Measurements from ENCODE around the gene TSPAN9. TPM values are rescaled to one million over a fixed set of nuclear protein-coding genes. Genes with fewer than 3 reads are reported as not detected.

The TSPAN9 gene
- total RNA-seq, 1 donor from 2014 or later = 83.7 TPM

DNA sequence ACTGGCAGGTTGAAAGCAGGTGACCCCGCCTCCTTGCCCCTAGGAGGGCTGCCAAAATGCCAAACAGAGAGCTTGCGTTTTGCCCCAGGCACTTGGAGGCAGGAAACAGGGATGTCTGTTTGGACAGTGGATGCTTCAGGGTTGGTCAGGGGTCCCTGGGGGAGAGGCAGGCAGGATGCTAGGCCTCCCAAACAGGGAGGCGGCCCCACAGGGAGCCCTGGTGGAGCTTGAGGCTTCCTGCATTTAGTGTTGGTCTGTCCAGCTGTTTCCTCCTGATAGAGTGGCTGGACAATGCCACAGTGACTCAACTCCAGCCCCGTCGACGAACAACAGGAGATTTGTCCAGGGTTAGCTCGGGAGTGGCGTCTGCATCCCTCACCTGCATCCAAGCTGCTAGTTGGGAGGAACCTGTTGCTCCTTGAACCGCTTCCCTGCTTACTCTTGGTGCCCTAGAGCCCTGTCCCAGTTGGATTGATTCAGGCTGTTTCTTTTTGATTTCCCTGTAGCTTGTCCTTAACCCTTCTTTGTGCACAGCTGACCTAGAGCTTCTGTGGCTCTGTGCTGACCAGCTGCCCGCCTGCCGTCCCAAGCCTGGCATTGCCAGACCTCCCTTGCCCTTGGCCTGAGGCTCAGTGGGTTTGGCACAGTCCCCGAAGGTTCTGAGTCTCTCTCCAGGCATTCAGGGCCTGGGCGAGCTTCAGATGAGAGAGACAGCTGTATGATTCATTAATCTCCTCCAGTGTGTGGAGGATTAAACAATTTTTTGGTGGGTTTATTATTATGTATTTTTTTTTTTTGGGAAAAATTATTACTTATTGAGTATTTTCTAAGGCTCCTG is 45.9 kb downstream of the TSPAN9 start:
- peak; percentile 98 for DNase-seq (ENCODE audit: low read depth in 2 of 2)

DNA sequence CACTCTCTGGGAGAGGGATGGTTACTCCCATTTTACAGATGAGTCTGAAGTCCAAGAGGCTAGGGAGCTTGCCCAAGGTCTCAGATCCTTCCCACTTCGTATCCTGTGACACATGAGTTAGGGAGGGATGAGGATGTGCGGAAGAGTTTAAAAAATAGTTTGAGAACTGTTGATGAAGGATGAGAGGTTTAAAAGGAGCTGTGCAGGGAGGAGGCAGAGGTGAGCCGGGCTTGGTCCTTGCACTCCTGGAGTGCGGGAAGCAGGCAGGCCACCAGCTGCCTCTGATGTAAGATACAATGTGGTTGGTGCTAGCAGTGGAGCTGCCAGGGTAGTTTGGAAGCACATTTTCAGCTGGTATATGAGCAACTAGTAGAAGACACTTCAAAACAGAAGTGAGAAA is 46.5 kb downstream of the TSPAN9 start:
- DNase-seq (ENCODE audit: low read depth in 2 of 2) = peak in 1 of 2 donors; percentile 39

DNA sequence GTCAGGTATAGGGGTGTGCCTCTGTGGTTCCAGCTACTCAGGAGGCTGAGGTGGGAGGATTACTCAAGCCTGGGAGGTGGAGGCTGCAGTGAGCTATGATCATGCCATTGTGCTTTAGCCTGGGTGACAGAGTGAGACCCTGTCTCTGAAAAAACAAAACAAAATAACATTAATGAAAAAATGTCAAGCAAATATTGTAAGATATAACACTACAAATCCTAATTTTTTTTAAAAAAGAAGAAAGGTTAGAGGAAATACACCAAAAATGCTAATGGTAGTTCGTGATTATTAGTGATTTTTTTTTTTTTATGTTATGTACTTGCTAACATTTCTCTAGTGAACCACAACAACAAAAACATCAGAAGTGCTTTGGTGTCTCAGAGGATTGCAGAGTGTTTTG is 47.7 kb downstream of the TSPAN9 start:
- DNase-seq (ENCODE audit: low read depth in 2 of 2) = no peak

DNA sequence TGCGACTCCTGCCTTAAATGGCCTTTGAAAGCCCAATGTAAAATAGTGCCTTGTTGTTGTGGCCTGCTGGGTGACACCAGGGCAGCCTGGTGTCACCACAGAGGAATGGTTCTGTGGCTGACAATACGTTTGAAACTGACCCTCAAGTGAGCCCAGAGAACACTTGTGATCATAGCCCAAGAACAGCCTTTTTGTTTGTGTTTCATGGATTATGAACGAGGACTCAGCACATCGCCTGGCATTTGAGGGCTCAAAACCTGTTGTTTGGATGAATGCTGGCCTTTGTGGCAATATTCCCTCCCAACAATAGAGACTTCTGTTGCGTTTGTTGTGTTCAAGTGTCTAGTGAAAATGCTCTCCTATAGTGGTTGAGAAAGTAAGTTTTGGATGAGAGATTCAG is 48.5 kb downstream of the TSPAN9 start:
- no peak for DNase-seq (ENCODE audit: low read depth in 2 of 2)

DNA sequence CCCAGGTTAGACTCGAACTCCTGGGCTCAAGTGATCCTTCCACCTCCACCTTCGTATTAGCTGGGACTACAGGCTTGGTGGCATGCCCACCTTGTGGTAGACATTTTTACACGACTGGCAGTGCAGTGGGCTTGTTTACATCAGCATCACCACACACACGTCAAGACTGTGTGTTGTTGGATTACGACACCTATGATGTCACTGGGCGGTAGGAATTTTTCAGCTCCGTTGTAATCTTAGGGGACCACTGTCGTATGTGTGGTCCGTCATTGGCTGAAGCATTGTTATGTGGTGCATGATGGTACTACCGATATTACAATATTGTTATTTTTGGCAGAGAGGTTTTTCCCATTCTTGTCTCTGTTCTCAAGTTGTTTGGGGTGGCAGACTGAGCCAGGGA is 50.7 kb downstream of the TSPAN9 start:
- DNase-seq (ENCODE audit: low read depth in 2 of 2) = no peak

DNA sequence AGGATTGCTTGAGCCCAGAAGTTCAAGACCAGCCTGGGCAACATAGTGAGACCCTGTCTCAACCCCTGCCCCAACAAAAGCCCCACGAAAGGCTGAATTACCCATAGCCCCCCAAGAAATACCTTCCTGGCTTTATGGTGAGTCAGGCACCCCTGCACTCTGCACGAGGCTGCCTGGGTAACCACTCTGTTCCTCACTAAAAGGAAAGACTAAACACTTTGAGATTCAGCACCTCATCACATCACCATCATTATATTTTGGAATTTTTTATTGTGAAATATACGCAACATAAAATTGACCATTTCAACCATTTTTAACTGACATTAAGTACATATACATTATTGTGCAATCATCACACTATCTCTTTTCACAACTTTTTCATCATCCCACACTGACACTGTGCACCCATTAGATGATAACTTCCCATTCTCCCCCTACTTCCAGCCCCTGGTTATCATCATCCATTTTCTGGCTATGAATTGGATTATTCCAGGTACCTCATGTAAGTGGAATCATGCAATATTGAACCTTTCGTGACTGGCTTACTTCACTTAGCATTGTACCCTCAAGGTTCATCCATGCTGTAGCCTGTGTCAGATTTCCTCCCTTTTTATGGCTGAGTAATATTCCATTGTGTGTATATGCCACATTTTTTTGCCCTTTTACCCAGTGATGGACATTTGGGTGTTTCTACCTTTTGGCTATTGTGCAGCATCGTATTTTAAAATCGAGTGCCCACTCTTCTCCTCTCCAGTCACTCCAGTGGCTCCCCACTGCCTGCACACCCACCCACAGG is 51.5 kb downstream of the TSPAN9 start:
- no peak for DNase-seq (ENCODE audit: low read depth in 2 of 2)

DNA sequence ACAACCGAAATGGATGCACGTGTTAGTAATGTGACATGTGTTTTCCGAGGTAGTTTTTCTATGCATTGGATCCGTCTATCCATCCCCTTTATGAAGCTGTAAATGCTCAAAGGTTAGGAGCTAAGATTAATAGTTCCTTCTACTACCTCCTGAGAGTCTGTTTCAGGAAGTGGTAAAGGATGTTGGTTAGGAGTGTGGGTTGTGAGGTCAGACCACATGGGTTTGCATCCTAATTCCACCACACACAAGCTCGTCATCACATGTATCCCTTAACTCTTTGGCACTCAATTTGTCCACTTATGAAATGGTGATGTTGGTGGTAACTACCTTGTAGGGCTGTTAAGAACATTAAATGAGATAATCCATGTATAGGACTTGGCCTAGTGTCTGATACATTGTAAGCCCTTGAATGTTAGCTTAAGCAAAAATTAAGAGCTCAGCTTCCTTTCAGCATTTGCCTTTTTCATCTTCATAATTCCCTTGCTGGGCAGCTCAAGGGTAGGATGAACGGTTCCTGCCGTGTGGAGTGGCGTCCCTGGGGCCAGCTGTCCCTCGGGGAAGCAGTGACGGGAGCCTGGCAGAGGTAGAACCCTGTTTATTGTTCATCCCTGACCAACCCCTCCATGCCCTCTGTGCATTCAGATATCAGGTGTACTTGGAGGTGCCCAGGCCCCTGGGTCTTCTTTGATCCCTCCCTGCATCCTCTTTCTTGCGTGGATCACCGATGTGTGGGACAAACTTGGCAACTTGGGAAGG is 52.3 kb downstream of the TSPAN9 start:
- DNase-seq (ENCODE audit: low read depth in 2 of 2) = peak in 1 of 2 donors; percentile 91

DNA sequence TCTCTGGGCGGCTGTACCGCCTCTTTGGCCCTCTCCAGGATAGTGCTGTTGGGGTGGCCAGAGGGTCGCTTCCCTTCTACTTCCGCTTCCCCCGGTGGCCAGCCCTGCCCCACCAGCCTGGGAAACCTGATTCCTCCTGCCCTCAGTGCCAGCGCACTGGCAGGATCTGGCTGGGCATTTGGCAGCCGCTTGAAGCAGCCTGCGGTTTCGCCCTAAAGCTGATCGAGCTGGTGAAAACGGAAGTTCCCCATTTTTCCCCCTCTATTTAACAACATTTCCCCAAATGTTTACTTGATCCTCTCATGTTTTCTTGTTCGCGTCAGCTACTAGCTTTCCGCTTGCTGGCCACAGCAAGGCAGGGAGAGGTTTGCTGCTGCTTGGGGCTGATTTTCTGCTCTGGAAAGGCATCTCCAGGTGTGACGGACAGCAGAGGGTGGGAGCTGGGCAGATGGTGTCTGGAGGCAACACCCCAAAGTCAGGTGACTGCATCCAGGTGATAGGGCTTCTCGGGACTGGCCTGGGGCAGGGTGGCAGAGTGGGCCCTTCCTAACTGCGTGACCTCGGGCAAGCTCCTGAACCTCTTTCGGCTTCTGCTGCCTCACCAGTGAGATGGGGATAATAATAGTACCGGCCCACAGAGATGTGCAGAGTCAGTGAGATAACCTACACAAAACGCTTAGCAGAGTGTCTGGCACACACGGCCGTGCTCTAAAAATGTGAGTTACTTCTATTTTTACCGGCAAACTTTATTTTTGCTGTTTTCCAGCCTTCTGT is 53.1 kb downstream of the TSPAN9 start:
- peak; percentile 40 to 42 for DNase-seq (ENCODE audit: low read depth in 2 of 2)

DNA sequence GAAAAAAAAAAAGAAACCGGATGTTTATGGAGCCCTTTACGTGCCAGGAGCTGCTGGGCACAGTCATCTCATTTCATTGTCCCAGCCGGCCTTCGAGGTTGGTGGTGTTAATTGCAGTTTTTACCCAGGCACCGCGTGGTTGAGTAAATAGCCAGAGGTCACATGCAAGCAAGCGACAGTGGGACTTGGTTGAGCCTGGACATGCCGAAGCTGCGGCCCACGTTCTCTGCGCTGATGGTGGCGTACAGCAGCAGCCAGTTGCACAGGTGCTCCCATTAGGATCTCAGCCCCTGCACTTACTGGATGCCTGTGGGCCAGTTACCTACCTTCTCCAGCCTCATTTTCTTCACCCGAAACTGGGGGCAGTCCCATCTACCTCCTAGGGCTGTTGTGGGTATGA is 54.0 kb downstream of the TSPAN9 start:
- DNase-seq (ENCODE audit: low read depth in 2 of 2) = no peak

DNA sequence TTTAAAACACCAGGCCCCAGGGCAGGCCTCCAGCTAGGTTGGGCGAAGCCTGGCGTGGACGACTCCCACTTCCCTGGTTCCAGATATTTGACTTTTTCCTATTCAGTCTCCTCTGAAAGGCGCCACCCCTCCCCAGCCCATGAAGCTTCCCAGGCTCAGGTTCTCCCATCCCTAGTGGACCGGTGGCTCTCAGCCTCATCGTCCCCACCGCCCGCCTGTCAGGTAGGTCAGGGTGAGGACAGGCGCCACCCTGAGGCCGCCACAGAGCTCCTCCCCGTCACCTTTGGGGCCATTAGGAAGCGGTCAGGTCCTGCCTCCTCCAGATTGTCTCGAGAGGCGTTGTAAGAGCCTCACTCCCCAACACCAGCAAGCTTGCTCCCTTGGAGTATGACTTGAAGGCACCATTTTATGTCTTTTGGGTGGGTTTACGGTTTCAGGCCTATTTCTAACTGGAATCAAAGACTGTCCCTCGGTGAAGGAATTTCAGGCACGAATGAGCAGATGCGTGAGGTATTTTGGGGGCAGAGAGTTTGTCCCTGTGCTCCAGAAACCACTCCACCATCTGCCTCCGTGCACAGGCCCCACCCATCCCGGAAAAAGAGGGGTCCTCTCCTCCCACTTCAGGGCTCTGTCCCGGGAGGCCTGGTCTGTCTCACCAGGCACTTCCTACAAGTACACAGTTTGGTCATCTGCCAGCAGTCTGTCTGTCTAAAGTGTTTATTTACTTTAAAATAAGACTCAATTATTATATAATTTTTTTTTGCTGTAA is 55.6 kb downstream of the TSPAN9 start:
- peak in 1 of 2 donors; percentile 73 for DNase-seq (ENCODE audit: low read depth in 2 of 2)

DNA sequence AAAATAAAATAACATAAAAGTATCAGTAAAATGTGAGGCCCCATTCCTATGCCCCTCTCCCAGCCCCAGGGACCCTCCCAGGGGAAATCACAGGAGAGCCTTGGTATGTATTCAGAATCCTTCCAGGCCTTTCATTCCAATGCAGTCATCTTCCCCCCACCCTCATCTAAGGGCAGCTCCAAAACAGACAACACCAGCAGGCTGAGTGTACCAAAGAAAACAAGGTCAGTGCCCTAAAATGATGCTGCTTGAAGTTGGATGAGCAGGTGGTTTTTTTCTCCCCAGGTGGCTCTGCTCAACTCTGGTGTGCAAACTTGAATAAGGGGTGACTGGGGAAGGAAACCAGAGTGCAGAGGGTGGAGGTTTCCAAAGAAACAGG is 56.2 kb downstream of the TSPAN9 start:
- DNase-seq (ENCODE audit: low read depth in 2 of 2) = no peak

DNA sequence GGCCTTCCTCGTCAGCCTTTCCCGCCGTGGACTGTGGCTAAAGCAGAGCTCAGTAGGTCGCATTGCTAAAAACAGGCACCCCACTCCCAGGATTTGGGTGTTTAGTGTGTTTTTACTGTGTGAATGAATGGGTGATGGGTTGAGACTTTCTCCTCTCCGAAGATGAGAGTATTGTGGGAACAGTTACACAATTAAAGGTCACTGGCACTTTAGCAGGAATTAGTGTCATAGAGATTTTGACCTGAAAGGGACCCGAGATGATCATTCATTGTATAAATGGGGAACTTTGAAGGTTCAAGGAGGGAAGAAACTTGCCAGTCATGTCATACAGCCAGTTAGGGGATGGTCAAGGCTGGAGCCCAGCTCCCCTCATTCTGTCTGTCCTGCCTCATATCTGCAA is 56.9 kb downstream of the TSPAN9 start:
- DNase-seq (ENCODE audit: low read depth in 2 of 2) = no peak

DNA sequence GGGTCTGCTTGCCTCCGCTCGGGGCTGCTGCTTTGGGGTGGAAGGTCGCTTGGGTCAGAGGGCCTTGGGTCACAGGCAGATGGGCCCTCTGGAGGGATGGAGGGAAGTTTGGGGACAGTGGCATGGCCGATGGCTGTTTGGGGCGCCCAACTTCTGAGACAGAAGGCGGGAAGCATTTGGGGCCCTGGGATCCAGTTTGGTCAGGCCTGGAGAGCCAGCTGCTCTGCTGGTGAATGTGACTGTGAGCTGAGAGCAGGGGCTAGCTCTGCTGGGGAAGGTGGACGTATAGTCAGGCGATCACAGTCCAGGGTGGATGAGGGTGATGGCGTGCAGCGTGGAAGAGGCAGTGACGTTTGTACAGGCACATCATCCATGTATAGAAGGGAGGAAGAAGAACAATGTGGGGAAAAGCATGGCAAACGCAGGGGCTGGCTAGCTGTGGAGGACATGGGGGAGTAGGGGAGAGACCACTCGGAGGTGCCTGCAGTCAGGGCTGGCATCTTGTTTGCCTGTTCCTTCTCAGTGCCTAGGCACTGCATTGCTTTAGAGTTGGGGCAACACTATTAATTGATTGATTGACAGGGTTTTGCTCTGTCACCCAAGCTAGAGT is 57.5 kb downstream of the TSPAN9 start:
- no peak for DNase-seq (ENCODE audit: low read depth in 2 of 2)

DNA sequence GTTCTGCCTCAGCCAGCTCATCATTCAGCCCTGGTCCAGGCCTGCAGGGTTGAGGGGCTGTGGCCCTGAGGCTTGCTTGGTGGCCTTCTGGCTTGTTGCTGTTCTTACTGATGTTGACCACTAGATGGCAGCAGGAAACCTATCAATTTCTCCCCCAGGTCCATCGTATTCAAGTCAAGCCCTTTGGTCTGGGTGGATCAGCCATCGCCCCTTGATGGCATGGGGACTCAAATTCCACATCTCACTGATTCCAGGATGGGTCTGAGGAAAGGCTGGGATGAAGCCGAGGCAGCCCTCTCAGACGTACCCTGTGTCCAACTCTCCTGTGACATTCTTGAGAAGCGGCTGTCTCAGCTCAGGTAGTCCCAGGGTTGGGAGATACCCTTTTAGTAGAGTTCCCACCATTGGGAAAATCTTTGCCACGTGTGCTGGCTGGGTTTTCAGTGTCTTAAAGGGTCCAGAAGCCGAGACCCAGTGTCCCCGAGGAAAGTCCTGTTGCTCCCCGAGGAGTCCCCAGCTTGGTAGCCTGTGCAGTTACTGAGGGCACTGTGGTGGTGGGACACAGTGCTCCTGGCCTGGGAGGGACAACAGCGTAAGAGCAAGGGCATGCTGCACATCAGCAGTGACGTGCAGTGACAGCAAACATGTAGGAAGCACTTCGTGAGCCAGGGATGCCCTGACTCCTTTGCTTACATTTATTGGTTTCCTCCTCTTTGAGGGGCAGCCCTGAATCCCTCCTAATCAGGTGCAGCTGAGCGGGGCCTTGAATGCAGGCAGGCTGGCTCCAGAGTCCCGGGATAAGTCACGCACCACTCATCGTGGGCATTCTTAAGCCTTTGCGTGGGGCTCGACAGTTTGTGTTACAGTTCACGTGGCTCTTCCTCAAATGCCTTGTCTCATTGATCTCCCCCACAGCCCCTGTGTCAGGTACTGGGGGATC is 58.6 kb downstream of the TSPAN9 start:
- peak; percentile 87 to 89 for DNase-seq (ENCODE audit: low read depth in 2 of 2)

DNA sequence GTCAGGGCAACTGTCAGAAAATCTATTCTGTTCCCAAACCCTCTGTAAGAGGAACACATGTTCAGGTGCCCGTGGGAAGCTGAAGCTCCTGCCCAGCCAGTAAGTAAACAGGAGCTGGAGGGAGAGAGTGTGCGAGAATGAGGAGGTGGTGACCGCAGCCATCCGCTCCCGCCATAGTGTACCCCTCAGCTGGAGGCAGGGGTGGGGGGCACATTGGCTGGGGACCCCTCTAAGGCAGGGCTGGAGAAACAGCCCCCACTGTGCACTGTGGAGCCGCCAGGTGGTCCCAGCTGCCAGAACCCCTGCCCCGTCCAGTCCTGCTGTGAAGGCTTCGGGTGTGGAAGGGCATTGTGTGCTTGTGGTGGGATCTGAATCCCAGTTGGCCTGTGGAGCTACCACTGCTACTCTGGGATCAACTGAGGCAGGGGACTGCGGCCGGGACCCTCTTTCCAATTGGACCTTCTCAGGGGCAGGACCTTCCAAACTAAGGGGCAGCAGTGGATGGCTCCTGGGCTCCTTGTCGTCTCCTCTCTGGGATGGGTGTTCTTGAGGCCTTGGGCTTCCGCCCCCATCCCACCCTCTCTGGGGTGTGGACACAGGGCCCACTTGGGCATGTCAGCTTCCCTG is 59.6 kb downstream of the TSPAN9 start:
- no peak for DNase-seq (ENCODE audit: low read depth in 2 of 2)

DNA sequence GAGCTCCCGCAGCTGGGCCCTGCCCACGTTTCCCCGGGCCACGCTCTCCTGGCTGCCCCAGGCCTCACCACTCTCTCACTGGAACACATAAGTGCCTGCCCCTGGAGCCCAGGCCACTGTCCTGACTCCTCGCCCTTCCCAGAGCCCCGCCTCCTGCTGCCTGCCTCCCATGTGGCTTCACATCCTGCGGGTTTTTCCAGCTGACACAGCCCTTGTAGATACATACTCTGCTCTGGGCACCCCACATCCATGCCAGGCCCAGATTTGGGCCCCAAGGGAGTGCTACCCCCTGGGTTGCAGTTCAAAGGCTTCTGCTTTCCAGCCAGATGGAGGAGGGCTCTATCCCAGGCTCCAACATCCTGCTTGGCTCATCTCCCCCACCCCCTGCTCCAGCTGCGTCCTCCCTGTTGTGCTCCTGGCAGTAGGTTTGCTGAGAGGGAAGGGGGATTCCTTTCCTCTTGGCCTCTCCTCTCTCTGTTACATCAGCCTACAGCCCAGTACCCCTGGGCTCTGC is 60.1 kb downstream of the TSPAN9 start:
- DNase-seq (ENCODE audit: low read depth in 2 of 2) = peak; percentile 80 to 83

DNA sequence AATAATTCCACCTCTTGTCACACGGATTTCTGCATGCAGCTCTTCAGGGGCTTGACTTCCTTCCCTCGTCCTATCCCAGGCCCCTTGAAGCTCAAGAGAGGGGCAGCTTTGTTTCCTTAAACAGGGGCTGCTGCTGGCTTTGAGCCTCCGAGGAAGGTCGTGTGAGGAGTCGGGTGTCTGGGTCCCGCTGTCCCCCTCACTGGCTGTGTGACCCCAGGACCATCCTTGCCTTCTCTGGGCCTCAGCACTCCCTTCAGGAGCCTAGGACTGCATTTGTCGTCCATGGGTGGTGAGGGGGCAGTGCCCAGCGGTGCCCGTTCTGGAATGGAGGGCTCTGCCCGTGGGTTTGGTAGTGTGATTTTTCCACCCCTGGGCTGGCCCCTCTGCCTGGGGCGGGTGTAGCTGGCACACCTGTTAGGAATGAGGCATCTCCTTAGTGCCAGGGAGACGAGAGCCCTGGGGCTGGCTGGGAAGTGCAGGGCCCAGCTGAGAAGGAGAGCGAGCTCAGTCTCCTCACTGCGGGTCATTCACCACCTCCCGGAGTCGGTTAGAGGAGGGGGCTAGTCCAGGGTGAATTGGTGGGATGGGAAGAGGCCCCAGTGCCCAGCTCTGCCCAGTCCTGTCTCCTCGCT is 60.8 kb downstream of the TSPAN9 start:
- DNase-seq (ENCODE audit: low read depth in 2 of 2) = no peak

Data from lung microvascular endothelial cell (primary cell).